ENCODE results near the gene HDDC3.
A peak's percentile ranks its signal among the peaks of the same experiment; 100 is the strongest.

The HDDC3 gene, protein sequence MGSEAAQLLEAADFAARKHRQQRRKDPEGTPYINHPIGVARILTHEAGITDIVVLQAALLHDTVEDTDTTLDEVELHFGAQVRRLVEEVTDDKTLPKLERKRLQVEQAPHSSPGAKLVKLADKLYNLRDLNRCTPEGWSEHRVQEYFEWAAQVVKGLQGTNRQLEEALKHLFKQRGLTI

DNA sequence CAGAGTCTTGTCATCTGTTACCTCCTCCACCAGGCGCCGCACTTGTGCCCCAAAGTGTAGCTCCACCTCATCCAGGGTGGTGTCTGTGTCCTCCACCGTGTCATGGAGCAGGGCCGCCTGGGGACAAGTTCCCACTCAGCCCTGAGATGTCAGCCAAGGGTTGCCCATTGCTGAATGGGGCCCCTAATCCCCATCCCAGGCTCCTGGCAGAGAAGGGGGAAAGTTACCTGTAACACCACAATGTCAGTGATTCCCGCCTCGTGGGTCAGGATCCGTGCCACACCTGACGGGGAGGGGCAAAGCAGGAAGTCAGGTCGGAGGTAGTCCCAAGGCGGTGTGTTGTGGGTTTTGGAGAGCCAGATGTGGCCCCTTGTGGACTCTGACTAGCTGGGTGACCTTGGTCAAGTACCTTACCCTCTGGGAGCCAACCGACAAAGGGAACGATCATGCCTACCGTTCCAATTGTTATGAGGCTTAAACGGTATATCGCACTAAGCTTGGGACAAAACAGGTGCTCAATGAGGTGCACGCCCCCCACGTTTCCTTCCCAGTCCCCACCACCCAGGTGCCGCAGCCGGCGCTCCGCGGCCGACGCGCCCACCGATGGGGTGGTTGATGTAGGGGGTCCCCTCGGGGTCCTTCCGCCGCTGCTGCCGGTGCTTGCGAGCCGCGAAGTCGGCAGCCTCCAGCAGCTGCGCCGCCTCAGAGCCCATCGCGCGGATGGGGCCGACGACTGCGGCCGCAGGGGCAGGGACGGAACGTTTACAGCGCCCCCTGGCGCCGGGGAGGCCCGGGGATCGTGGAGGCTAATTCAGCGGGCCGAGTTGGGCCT is at the start of gene HDDC3:
Gene HDDC3, minus strand, starts transcription at position 722 of the 832 bp plus-strand sequence. Its CDS starts 9 bp downstream, at position 713.
- DNase-seq (ENCODE audit: low spot score) = peak; percentile 86

DNA sequence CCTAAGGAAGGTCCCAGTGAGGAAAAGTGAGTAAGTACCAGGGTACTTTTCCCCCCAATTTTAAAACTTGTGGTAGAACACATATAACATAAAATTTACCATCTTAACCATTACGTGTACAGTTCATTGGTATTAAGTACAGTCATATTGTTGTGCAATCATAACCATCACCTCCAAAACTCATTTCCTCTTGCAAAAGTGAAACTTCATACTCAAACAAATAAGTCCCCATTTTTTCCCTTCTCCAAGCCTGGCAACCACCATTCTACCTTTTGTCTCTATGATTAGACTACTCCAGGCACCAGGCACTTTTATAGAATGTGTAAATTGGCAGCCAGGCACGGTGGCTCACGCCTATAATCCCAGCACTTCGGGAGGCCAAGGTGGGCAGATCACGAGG is 49.8 kb upstream of the HDDC3 start:
- no peak for DNase-seq (ENCODE audit: low spot score)

DNA sequence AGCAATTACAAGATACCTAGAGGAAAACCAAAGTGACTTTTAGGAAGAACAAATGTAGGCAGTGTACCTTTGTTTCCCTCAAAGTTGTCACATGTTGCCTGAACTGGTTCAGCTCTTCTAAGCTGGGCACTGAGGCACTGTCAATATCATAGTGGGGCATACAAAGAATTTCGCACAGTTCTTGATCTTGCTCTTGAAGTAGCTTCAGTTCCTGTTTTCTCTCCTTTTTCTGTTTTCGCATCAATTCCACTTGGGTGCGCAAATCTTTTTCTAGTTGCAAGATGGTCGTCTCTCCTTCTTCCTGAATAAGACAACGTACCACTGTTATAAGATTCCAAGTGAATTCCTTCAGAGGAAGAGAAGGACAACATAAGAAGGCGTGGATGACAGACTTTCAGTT is 49.3 kb upstream of the HDDC3 start:
- DNase-seq (ENCODE audit: low spot score) = no peak

DNA sequence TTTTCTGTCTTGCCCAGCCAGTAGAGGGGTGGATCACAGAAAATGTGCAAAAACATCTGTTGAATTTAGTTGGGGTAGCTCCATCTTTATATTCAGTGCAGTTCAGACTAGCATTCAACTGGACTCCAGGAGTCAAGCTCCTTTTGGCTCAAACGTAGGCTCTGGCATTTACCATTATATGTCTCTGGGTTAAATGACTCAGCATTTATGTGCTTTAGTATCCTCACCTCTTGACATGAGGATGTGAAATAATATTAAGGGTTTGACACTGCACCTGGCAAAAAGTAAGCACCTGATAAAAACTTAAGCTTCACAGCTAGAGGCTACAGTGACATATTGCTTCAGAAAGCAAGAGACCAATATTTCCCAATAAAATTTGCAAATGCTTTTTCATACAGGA is 47.2 kb upstream of the HDDC3 start:
- no peak for DNase-seq (ENCODE audit: low spot score)

DNA sequence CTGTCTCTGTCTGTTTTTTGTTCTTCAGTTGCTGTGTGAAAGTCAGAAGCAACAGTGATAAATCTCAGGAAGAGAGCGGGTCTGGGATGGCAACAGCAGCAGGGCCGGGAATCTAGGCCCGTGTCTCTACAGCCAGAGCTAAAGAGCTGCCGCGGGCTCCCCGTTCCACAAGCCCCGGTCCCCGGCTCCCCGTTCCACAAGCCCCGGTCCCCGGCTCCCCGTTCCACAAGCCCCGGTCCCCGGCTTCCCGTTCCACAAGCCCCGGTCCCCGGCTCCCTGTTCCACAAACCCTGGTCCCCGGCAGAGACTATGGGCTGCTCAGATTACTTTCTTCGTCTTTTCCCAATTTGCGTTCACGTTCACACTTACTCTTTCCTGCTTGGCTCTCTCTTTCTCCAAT is 41.9 kb upstream of the HDDC3 start:
- no peak for DNase-seq (ENCODE audit: low spot score)

DNA sequence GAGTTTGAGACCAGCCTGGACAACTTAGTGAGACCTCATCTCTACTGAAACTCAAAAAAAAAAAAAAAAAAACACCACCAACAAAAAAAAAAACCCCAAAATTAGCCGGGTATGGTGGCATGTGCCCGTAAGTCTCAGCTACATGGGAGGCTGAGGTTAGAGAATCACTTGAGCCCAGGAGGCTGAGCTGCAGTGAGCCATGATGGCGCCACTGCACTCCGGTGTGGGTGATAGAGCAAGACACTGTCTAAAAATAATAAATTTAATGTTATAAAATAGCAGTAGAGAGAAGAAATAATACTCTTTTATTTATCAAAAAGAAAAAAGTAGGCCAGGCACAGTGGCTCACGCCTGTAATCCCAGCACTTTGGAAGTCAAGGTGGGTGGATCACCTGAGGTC is 39.8 kb upstream of the HDDC3 start:
- DNase-seq (ENCODE audit: low spot score) = no peak

DNA sequence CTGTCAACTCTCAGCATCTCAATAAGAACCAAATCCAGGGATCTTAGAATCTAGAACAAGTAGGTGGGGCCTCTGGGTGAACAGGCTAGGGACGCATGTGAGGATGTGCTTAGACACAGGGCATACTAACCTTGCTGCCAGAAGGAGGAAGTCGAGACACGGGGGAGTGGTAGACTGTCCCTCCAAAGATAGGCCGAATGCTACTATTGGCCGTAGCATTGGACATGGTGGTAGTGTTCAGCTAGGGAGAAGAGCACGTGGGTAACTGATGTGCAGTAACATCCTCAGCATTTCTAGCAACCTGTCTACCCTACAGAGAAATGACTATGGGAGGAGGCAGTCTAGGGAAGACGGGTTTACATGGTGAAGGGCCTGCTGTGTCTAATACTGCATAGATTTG is 37.9 kb upstream of the HDDC3 start:
- DNase-seq (ENCODE audit: low spot score) = no peak

DNA sequence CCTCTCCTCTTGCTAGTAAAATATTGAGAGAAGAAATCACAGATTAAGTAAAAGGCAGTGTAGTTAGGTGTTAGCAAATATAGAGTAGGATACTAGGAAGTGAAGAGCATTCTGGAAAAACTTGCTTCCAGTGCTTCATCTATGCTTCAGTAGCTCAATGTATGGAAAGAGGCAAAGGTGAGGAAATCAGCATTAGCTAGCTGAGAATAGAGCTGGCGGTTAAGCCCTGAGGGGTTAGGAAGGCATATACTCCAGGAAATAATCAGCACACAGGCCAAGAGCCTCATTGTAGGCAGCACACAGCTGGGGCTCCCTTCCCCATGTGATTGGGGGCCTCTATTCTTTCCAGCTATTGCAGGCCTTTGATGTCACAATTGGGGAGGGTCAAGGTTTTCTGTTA is 36.1 kb upstream of the HDDC3 start:
- DNase-seq (ENCODE audit: low spot score) = no peak

DNA sequence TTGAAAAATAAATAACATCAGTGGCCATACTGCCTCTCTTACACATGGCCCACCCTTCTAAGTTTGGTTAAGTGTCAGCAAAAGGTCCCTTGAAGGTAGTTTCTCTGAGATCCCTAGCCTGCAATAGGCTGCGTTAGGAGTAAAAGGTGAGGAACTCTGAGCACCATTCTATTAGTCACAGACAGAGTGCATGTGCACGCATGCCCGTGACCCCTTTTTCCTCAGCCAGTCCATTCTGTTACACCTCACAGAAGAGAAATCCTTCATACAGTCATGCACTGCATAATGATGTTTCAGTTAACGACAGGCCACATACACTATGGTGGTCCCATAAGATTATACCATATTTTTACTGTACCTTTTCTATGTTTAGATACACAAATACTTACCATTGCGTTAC is 34.9 kb upstream of the HDDC3 start:
- no peak for DNase-seq (ENCODE audit: low spot score)

DNA sequence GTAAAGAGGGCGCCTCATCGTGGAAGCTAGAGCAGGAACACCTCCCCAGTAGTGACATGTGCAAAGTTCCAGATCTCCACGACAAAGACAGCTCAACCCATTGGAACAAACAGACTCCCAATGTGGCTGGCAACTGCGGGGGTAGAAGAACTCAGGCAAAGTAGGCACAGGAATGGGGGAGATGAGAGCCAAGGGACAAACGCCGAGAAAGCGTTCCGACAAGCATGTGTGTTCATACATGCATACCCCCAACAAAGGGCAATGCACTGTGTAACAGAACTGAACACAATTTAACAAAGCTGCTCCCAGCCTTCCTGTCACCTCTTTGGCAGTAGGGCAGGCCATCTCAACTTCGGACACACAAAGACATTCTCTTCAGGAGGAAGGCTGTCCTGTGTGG is 33.9 kb upstream of the HDDC3 start:
- DNase-seq (ENCODE audit: low spot score) = no peak

DNA sequence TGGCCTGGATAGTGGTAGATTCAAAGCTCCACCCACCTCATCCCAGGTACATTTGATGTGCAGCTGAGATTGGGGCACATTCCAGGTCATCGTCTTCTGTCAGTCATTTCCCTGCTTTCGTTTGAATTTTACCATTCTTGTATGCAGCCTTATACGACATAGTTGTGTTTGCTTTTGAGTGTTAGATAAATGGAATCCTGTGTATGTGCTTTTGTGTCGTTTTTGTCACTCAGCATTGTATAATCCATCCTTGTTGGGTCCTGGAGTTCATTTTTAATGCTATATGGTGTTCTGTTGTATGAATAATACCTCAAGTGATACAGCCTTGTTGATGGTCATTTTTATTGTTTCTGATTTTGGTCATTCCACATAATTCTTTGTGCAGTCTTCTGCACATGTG is 29.7 kb upstream of the HDDC3 start:
- no peak for DNase-seq (ENCODE audit: low spot score)

DNA sequence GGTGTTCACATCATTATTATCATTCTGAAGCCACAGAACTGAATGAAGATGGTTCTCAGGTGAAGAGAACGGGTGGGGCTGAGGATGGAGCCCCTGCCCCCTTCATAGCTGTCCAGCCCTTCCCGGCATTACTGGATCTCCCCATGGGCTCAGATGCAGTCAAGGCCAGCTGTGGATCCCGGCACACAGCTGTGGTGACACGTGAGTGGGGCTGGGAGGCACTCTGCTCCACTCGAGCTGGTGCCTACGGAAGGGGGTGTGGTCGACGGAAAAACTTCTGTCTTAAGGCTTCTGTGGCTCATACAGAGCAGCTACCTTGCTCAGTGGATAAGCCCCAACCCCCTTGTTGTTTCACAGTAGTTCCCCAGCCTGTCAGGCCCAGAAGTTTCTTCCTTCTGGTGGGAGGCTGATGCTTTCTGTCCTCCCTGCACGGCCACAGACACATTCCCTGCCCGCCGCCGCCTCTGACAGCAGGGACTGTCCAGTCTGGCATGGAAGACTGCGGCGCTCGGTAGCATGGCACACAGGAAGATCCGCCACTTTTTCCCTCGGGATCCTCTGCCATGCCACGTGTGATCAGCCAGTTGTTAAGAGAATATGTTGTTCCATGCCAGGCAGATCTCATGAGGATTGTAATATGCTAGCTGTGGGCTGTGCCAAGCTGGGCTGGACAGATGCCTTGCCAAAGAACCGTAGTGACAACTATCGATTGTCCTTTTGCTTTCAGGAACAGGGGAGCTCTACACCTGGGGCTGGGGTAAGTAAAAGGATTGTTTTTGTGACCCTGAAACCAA is 28.1 kb upstream of the HDDC3 start:
- DNase-seq (ENCODE audit: low spot score) = no peak

DNA sequence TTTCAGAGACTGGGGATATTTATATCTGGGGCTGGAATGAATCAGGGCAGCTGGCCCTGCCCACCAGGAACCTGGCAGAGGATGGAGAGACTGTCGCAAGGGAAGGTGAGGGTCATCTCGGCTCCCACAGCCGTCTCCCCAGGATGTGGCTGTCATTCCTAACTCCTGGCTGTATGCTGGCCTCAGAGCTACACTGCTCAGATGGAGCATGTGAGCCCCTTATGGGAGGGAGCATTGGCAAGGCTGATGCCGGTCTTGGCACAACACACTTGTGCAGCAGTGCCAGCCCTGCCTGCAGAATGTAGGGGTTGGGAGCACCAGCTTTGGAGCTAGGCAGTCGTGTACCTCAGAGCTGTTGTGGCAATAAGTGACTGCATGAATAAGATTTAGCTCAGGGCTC is 27.5 kb upstream of the HDDC3 start:
- DNase-seq (ENCODE audit: low spot score) = no peak

DNA sequence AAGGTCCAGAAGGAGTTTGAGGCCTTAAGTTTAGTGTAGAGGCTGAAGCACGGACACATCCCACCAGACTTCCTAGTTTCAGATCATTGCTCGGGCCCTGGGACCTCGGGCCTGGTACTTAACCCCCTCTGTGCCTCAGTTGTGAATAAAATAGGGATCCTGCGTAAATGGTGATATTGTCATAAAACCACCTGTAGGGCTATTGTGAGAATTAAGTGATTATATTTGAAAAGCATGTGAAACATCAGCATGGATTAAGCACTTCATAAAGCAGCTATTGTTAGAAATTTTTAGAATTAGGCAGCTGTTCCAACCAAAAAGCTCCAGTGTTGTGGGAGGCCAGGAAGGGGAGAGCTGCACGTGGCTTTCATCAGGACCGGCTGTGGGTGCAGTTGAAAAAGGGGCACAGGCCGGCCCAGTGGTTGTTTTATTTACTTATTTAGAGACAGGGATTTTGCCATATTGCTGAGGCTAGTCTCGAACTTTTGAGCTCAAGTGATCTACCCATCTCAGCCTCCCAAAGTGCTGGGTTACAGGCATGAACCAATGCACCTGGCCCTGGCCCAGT is 26.8 kb upstream of the HDDC3 start:
- no peak for DNase-seq (ENCODE audit: low spot score)

DNA sequence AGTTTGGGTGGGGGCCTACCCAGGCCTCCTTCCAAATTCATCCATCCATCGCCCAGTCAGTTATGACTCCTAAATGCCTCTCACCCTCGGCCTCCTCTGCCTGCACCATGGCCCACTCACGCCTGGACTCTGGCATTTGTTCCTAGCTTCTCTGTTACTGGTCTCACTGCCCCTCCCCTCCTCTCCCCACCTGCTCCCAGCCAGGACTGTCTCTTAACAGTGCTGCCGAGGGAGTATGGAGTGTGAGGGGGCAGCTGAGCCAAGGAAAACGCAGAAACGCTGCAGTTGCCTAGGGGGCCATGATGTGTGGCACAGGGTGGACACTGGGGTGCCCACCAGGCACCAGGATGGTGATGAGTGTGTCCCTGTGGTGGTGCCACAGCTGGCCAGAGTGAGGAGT is 25.4 kb upstream of the HDDC3 start:
- no peak for DNase-seq (ENCODE audit: low spot score)

DNA sequence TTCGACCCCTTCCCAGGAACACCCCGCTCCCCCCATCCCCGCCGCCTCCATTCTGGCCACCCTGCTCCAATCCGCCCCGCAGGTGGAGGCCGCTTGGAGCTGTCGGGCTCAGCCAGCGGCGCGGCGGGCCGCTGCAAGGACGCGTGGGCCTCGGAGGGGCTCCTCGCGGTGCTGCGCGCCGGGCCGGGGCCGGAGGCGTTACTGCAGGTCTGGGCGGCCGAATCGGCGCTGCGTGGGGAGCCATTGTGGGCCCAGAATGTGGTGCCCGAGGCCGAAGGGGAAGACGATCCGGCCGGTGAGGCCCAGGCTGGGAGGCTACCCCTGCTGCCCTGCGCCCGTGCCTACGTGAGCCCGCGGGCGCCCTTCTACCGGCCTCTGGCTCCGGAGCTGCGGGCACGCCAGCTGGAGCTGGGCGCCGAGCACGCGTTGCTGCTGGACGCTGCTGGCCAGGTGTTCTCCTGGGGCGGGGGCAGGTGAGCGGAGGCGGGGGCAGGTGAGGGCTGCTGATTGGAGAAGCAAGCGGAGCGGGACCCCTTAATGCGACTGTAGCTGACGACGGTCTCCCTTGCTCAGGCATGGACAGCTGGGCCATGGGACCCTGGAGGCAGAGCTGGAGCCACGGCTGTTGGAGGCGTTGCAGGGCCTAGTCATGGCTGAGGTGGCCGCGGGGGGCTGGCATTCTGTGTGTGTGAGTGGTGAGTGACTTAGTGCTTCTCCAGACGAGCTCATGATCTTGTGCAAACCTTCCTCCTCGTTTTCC is 24.9 kb upstream of the HDDC3 start:
- DNase-seq (ENCODE audit: low spot score) = no peak

DNA sequence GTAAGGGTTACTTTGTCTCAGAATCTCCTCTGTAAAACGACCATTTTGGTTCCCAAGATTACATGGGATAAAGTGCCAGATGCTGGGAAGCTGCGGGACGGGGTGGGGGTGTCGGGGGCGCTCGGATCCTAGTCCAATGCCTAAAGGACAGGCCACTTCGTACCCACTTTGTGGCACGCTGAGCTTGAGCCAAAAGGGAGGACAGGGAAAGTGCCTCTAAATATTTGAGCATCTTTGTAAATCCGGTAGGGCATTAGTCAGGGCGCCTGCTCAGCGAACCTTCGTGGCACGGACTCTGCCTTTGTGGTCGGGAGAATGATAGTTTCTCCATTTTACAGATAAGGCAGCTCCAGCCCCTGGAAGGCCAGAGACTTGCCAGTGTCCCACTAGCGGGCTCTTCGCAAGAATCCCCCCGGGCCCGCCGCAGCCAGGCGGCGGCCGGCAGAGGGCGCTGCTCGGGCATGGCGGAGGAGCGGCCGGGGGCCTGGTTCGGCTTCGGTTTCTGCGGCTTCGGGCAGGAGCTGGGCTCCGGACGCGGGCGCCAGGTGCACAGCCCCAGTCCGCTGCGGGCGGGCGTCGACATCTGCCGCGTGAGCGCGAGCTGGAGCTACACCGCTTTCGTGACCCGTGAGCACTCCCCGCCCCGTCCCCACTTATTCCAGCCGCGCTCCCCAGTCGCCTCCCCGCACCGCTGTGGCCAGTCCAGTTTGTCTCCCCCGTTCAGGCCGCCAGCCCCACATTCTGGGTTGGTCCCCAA is 24.1 kb upstream of the HDDC3 start:
- no peak for DNase-seq (ENCODE audit: low spot score)

DNA sequence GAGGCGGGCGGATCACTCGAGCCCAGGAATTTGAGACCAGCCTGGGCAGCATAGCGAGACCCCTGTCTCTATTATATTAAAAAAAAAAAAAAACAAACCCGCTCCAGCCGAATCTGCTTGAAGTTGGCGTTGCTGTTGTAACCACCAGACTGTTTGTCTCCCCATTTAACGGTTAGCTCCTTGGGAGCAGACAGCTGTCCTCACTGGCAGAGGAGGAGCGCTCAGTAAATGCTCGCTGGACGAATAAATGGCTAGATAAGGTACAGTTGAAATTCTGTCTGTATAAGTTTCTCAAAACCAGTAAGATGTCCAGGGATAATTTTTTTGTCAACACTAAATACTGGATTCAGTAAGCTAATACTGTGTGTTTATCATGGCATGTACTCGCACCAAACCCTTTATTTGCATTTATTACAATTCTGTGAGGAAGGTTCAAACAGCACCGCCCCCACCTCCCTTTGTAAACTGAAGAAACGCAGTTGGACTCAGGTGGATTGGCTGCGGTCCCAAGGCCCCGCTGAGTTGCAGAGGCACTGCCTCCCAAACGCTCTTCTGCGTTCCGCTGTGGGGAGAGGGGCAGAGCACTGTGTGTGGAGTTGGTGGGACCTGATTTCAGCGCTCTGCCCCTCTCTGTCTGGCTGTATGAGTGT is 23.4 kb upstream of the HDDC3 start:
- DNase-seq (ENCODE audit: low spot score) = no peak

DNA sequence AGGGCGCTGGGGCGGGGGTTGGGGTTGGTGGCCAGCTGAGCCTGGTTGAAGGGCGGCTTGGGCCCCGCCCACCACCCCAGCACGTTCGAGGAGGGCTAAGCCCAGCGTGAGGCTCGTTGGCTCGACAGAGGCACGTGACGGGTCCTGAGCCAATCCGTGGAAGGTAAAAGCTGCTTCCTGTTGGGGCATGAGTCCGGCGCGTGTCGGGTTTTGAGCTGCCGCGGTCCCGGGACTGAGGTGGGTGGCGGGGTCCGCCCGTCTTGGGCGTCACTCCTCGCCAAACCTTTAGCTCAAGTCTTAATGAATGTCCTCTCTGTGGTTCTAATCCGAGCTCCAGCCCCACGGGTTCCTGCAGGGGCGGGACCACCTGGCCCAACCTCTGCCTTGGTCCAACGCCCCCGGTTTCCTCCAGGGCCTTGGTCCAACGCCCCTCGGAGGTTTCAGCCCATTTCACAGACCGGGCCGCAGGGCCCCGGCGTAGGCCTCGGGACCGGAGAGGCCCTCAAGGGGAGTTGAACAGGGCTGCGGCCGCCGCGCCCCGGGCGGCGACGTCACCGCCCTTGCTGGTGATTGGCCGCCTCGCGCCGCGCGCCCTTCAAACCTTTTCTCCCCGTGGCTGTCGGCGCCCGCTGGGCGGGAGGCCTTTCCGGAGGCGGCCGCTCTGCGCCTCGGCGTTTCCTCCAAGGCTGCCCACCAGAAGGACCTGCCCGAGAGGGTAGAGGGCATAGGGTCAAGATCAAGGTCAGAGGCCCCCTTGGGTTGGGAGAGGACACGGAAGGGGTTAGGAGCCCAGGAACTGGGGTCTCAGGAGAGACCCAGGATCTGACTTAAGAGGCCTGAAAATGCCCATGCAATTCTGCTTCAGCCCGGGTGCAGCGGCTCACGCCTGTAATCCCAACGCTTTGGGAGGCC is 22.6 kb upstream of the HDDC3 start, which contains the start of gene RCCD1:
Gene RCCD1, plus strand, starts transcription at position 173 of the 912 bp plus-strand sequence. CDS start 1,851 bp downstream, outside the sequence.
- peak; percentile 87 for DNase-seq (ENCODE audit: low spot score)
